Nephron (organoid): ENCODE measurements around the gene IL9.

Source experiments
- H3K27ac Mint-ChIP-seq, 3 experiments: 2 replicates each; pipeline ENCODE4 v1.8.0; 2020; ENCODE audit warnings: mixed read lengths in 3 of 3, mild to moderate bottlenecking in 2 of 3, moderate library complexity in 1 of 3
- H3K27me3 Mint-ChIP-seq: 2 replicates; pipeline ENCODE4 v1.8.0; 2021; ENCODE audit warnings: low read depth, mild to moderate bottlenecking, moderate library complexity, mixed read lengths
- H3K36me3 Mint-ChIP-seq: 2 replicates; pipeline ENCODE4 v1.8.0; 2020; ENCODE audit warnings: low read depth, mixed read lengths
- H3K4me1 Mint-ChIP-seq: 2 replicates; pipeline ENCODE4 v1.8.0; 2020; ENCODE audit warnings: mixed read lengths
- H3K4me3 Mint-ChIP-seq, 3 experiments: 2 replicates each; pipeline ENCODE4 v1.8.0; 2020; ENCODE audit warnings: mild to moderate bottlenecking in 3 of 3, mixed read lengths in 3 of 3, moderate library complexity in 2 of 3
- H3K9me3 Mint-ChIP-seq: 2 replicates; pipeline ENCODE4 v1.8.0; 2020; ENCODE audit warnings: mixed read lengths
- CTCF ChIP-seq, 3 experiments: fragments of 200-600 bp; sonication (generic); IDR thresholded peaks; one replicate each; pipeline ENCODE4 v1.5.0; 2021; ENCODE audit warnings: antibody characterized with exemption in 3 of 3; ENCODE audit not compliant: unreplicated experiment in 3 of 3

Gene IL9

GRCh38 chr5:135850231-135850630 lies 45.4 kb downstream of the IL9 start:
- peaks cover 3% of the 10 kb centered on the region for H3K27me3 Mint-ChIP-seq
- no peaks in the 10 kb centered on the region for H3K4me1 Mint-ChIP-seq
- H3K36me3 Mint-ChIP-seq: peaks cover 4% of the 10 kb centered on the region
- H3K27ac Mint-ChIP-seq: no peak overlapping the region
- no peak for TF ChIP-seq CTCF (IDR thresholded peaks at IDR 0.05; ENCODE audit: unreplicated experiment in 3 of 3)
- H3K9me3 Mint-ChIP-seq: peaks cover 16% of the 10 kb centered on the region
- no peak overlapping the region for H3K4me3 Mint-ChIP-seq

- Mint-ChIP-seq H3K36me3 (no peaks in the 10 kb centered on the region), H3K9me3 (peaks cover 3% of the 10 kb centered on the region), H3K4me3 (no peak overlapping the region), H3K27ac (no peak overlapping the region), H3K27me3 (peaks cover 18% of the 10 kb centered on the region), H3K4me1 (no peaks in the 10 kb centered on the region)
- no peak for TF ChIP-seq CTCF (IDR thresholded peaks at IDR 0.05; ENCODE audit: unreplicated experiment in 3 of 3)
Measured at GRCh38 chr5:135847976-135848375, 47.7 kb downstream of the IL9 start.

- H3K27me3 Mint-ChIP-seq: peaks cover 30% of the 10 kb centered on the region
- no peak for TF ChIP-seq CTCF (IDR thresholded peaks at IDR 0.05; ENCODE audit: unreplicated experiment in 3 of 3)
- no peak overlapping the region for H3K27ac Mint-ChIP-seq
- no peaks in the 10 kb centered on the region for H3K9me3 Mint-ChIP-seq
- H3K4me1 Mint-ChIP-seq: no peaks in the 10 kb centered on the region
- H3K36me3 Mint-ChIP-seq: no peaks in the 10 kb centered on the region
- H3K4me3 Mint-ChIP-seq: no peak overlapping the region
Measured at GRCh38 chr5:135846311-135846710, 49.3 kb downstream of the IL9 start.

- peaks cover 53% of the 10 kb centered on the region for H3K27me3 Mint-ChIP-seq
- H3K4me1 Mint-ChIP-seq: no peaks in the 10 kb centered on the region
- H3K36me3 Mint-ChIP-seq: no peaks in the 10 kb centered on the region
- TF ChIP-seq CTCF (IDR thresholded peaks at IDR 0.05; ENCODE audit: unreplicated experiment in 3 of 3): no peak
- H3K9me3 Mint-ChIP-seq: peaks cover 11% of the 10 kb centered on the region
- H3K4me3 Mint-ChIP-seq: no peak overlapping the region
- H3K27ac Mint-ChIP-seq: no peak overlapping the region
Measured at GRCh38 chr5:135843571-135844337, 51.9 kb downstream of the IL9 start.

GRCh38 chr5:135842737-135843136 lies 52.9 kb downstream of the IL9 start:
- Mint-ChIP-seq H3K27ac (no peak overlapping the region), H3K9me3 (peaks cover 15% of the 10 kb centered on the region), H3K36me3 (no peaks in the 10 kb centered on the region), H3K4me1 (no peaks in the 10 kb centered on the region), H3K27me3 (peaks cover 62% of the 10 kb centered on the region), H3K4me3 (no peak overlapping the region)
- no peak for TF ChIP-seq CTCF (IDR thresholded peaks at IDR 0.05; ENCODE audit: unreplicated experiment in 3 of 3)
